ENCODE measurements around the gene ZNF687. TPM values are rescaled to one million over a fixed set of nuclear protein-coding genes. Genes with fewer than 3 reads are reported as not detected.

The ZNF687 gene
- total RNA-seq, 1 experiment from 2014 or later, result 33.3 TPM

DNA sequence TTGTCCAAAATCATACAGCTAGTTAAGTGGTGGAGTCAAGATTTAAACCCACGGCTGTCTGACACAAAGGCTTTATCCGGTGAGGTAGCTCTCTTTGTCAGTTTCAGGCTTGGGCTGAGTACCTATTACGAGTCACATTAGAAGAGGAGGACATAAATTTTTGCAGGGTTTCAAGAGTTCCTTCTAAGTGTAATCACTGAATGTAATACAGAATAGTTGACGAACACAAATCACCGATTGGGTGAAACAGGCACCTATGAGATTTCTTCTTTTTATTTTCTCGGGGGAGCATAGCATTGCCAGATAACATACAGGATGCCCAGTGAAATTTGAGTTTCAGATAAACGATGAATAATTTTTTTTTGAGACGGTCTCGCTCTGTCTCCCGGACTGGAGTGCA, 26.7 kb upstream of the ZNF687 start:
- Histone ChIP-seq H3K36me3 (ENCODE audit: control insufficient read depth, insufficient read depth, low read length) (peaks cover 6% of the 10 kb centered on the region; the same call in 1 of the 2 replicates), H3K9me3 (ENCODE audit: control insufficient read depth, insufficient read depth, low read depth, low read length) (no peaks in the 10 kb centered on the region), H3K4me1 (ENCODE audit: control insufficient read depth, insufficient read depth, low read length) (peaks cover 3% of the 10 kb centered on the region; the same call in 1 of the 2 replicates), H3K27ac (ENCODE audit: low read length) (peak overlapping the region; percentile 84), H3K27me3 (ENCODE audit: control insufficient read depth, insufficient read depth, low read length) (no peaks in the 10 kb centered on the region), H3K4me3 (ENCODE audit: low read depth in 2 of 2, low read length in 2 of 2) (peak overlapping the region; percentile 60 to 68)
- no peak for ATAC-seq
- CTCF ChIA-PET, result no interaction called here
- in situ Hi-C loops (cut with HindIII; ENCODE audit: low pct_unique_long_range_greater_than_20kb, low sequenced_read_pairs), result no loop called here
- TF ChIP-seq, protein P1, sequence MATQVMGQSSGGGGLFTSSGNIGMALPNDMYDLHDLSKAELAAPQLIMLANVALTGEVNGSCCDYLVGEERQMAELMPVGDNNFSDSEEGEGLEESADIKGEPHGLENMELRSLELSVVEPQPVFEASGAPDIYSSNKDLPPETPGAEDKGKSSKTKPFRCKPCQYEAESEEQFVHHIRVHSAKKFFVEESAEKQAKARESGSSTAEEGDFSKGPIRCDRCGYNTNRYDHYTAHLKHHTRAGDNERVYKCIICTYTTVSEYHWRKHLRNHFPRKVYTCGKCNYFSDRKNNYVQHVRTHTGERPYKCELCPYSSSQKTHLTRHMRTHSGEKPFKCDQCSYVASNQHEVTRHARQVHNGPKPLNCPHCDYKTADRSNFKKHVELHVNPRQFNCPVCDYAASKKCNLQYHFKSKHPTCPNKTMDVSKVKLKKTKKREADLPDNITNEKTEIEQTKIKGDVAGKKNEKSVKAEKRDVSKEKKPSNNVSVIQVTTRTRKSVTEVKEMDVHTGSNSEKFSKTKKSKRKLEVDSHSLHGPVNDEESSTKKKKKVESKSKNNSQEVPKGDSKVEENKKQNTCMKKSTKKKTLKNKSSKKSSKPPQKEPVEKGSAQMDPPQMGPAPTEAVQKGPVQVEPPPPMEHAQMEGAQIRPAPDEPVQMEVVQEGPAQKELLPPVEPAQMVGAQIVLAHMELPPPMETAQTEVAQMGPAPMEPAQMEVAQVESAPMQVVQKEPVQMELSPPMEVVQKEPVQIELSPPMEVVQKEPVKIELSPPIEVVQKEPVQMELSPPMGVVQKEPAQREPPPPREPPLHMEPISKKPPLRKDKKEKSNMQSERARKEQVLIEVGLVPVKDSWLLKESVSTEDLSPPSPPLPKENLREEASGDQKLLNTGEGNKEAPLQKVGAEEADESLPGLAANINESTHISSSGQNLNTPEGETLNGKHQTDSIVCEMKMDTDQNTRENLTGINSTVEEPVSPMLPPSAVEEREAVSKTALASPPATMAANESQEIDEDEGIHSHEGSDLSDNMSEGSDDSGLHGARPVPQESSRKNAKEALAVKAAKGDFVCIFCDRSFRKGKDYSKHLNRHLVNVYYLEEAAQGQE (IDR thresholded peaks at IDR 0.05; ENCODE audit: insufficient read depth in 1 of 2, low read depth in 2 of 2, low read length in 1 of 2), result no peak
- TF ChIP-seq POLR2AphosphoS5 (IDR thresholded peaks at IDR 0.05; ENCODE audit: low read depth, low read length) (no peak), TCF7L2 (IDR thresholded peaks at IDR 0.05; ENCODE audit: low read depth, low read length) (no peak), SIN3A (IDR thresholded peaks at IDR 0.05; ENCODE audit: borderline replicate concordance, insufficient read depth, low read depth, low read length) (no peak)
- TF ChIP-seq, protein P2, sequence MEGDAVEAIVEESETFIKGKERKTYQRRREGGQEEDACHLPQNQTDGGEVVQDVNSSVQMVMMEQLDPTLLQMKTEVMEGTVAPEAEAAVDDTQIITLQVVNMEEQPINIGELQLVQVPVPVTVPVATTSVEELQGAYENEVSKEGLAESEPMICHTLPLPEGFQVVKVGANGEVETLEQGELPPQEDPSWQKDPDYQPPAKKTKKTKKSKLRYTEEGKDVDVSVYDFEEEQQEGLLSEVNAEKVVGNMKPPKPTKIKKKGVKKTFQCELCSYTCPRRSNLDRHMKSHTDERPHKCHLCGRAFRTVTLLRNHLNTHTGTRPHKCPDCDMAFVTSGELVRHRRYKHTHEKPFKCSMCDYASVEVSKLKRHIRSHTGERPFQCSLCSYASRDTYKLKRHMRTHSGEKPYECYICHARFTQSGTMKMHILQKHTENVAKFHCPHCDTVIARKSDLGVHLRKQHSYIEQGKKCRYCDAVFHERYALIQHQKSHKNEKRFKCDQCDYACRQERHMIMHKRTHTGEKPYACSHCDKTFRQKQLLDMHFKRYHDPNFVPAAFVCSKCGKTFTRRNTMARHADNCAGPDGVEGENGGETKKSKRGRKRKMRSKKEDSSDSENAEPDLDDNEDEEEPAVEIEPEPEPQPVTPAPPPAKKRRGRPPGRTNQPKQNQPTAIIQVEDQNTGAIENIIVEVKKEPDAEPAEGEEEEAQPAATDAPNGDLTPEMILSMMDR (IDR thresholded peaks at IDR 0.05), result no peak
- no peak for DNase-seq (ENCODE audit: low read depth, low spot score)
- POLR2A ChIA-PET, result interaction anchor here (1.0 kb wide), 1 partner anchor 26 kb away, joined by 3 read pairs; the partner anchor contains the start of gene ZNF687
- BruUV-seq (replicated peaks), result TSS peak; percentile 93
- intact Hi-C loops (cut with micrococcal nuclease; ENCODE audit: unreplicated experiment), result no loop called here

DNA sequence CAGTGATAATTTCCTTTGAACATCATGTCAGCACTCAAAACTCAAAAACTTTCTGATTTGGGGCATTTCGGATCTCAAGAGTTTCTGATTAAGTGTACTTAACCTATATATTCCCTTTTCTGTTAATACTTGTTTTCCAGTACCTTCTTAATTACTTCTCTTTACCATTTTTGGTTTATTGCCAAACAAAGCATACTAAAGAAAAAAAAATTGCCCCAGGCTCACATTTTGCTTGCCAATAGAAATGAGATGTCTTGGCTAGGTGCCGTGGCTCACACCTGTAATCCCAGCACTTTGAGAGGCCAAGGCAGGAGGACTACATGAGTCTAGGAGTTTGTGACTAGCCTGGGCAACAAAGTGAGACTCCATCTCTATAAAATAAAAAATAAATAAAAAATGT, 22.7 kb upstream of the ZNF687 start:
- no peak overlapping the region for H3K27ac ChIP-seq (ENCODE audit: low read length)
- in situ Hi-C loops (cut with HindIII; ENCODE audit: low pct_unique_long_range_greater_than_20kb, low sequenced_read_pairs), result no loop called here
- CTCF ChIA-PET, result no interaction called here
- peaks cover 6% of the 10 kb centered on the region for H3K36me3 ChIP-seq (ENCODE audit: control insufficient read depth, insufficient read depth, low read length)
- ATAC-seq, result no peak
- BruUV-seq (replicated peaks), result no TSS peak
- H3K9me3 ChIP-seq (ENCODE audit: control insufficient read depth, insufficient read depth, low read depth, low read length), result no peaks in the 10 kb centered on the region
- TF ChIP-seq, protein P1 (IDR thresholded peaks at IDR 0.05; ENCODE audit: insufficient read depth in 1 of 2, low read depth in 2 of 2, low read length in 1 of 2), result no peak
- TF ChIP-seq POLR2AphosphoS5 (IDR thresholded peaks at IDR 0.05; ENCODE audit: low read depth, low read length) (no peak), SIN3A (IDR thresholded peaks at IDR 0.05; ENCODE audit: borderline replicate concordance, insufficient read depth, low read depth, low read length) (no peak), TCF7L2 (IDR thresholded peaks at IDR 0.05; ENCODE audit: low read depth, low read length) (no peak)
- TF ChIP-seq, protein P2 (IDR thresholded peaks at IDR 0.05), result no peak
- no peaks in the 10 kb centered on the region for H3K27me3 ChIP-seq (ENCODE audit: control insufficient read depth, insufficient read depth, low read length)
- no peak overlapping the region for H3K4me3 ChIP-seq (ENCODE audit: low read depth in 2 of 2, low read length in 2 of 2)
- H3K4me1 ChIP-seq (ENCODE audit: control insufficient read depth, insufficient read depth, low read length), result peaks cover 3% of the 10 kb centered on the region; the same call in 1 of the 2 replicates
- POLR2A ChIA-PET, result no interaction called here
- DNase-seq (ENCODE audit: low read depth, low spot score), result no peak
- intact Hi-C loops (cut with micrococcal nuclease; ENCODE audit: unreplicated experiment), result no loop called here

Data from Panc1 (cell line).